ENCODE results near the gene CNTN5.

CNTN5 gene

GRCh38 chr11:100105255-100105981 lies 1084.7 kb downstream of the CNTN5 start:
- in situ Hi-C loops (cut with HindIII; ENCODE audit: low pct_ligation_motif_present, low sequenced_read_pairs), result no loop called here
- DNase-seq, result no peak
- Histone ChIP-seq H3K4me3 (ENCODE audit: low read depth, low read length) (no peak overlapping the region), H3K27me3 (replicated peaks) (no peaks in the 10 kb centered on the region), H3K27ac (no peak overlapping the region), H3K36me3 (replicated peaks) (no peaks in the 10 kb centered on the region)
- no peak for TF ChIP-seq CTCF (IDR thresholded peaks at IDR 0.05; ENCODE audit: low read depth, low read length, missing control alignments)

GRCh38 chr11:100105982-100106358 lies 1085.2 kb downstream of the CNTN5 start:
- Histone ChIP-seq H3K27me3 (replicated peaks) (no peaks in the 10 kb centered on the region), H3K4me3 (ENCODE audit: low read depth, low read length) (no peak overlapping the region), H3K36me3 (replicated peaks) (no peaks in the 10 kb centered on the region), H3K27ac (no peak overlapping the region)
- in situ Hi-C loops (cut with HindIII; ENCODE audit: low pct_ligation_motif_present, low sequenced_read_pairs), result no loop called here
- no peak for TF ChIP-seq CTCF (IDR thresholded peaks at IDR 0.05; ENCODE audit: low read depth, low read length, missing control alignments)
- no peak for DNase-seq

GRCh38 chr11:100119176-100119575 lies 1098.4 kb downstream of the CNTN5 start:
- TF ChIP-seq CTCF (IDR thresholded peaks at IDR 0.05; ENCODE audit: low read depth, low read length, missing control alignments), result no peak
- no peak for DNase-seq
- H3K27me3 ChIP-seq (replicated peaks), result no peaks in the 10 kb centered on the region
- H3K4me3 ChIP-seq (ENCODE audit: low read depth, low read length), result no peak overlapping the region
- H3K27ac ChIP-seq, result no peak overlapping the region
- in situ Hi-C loops (cut with HindIII; ENCODE audit: low pct_ligation_motif_present, low sequenced_read_pairs), result no loop called here
- H3K36me3 ChIP-seq (replicated peaks), result no peaks in the 10 kb centered on the region

- no peak for DNase-seq
- no peak overlapping the region for H3K27ac ChIP-seq
- no peak for TF ChIP-seq CTCF (IDR thresholded peaks at IDR 0.05; ENCODE audit: low read depth, low read length, missing control alignments)
- H3K4me3 ChIP-seq (ENCODE audit: low read depth, low read length), result no peak overlapping the region
- in situ Hi-C loops (cut with HindIII; ENCODE audit: low pct_ligation_motif_present, low sequenced_read_pairs), result no loop called here
- H3K36me3 ChIP-seq (replicated peaks), result no peaks in the 10 kb centered on the region
- no peaks in the 10 kb centered on the region for H3K27me3 ChIP-seq (replicated peaks)
Measured at GRCh38 chr11:100133114-100133513, 1112.4 kb downstream of the CNTN5 start.

DNA sequence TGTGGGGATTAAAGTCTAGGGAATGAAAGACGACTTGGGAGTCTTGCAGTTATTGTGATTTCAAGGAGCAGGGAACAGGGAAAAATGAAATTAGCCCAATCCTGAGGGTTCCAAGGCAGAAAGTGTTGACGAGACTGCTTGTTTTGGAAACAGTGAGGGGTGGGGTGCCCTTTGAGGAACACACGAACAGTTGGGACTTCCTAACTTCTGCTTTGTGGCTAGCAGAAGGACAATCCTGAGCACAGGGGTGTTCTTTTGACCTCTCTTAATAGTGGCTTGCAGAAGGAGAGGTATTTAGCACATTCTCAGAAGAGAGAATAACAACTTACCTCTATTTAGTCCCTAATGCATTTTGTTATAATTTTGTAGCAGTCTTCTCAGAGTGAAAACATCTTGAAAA lies 1120.5 kb downstream of the CNTN5 start:
- no peak overlapping the region for H3K27ac ChIP-seq
- no peaks in the 10 kb centered on the region for H3K27me3 ChIP-seq (replicated peaks)
- DNase-seq, result no peak
- in situ Hi-C loops (cut with HindIII; ENCODE audit: low pct_ligation_motif_present, low sequenced_read_pairs), result no loop called here
- H3K36me3 ChIP-seq (replicated peaks), result no peaks in the 10 kb centered on the region
- no peak overlapping the region for H3K4me3 ChIP-seq (ENCODE audit: low read depth, low read length)
- no peak for TF ChIP-seq CTCF (IDR thresholded peaks at IDR 0.05; ENCODE audit: low read depth, low read length, missing control alignments)

GRCh38 chr11:100151944-100152343 lies 1131.2 kb downstream of the CNTN5 start:
- in situ Hi-C loops (cut with HindIII; ENCODE audit: low pct_ligation_motif_present, low sequenced_read_pairs), result no loop called here
- peak; percentile 25 for DNase-seq
- TF ChIP-seq CTCF (IDR thresholded peaks at IDR 0.05; ENCODE audit: low read depth, low read length, missing control alignments), result no peak

More at GRCh38 chr11:100151944-100152343, 1131.2 kb downstream of the CNTN5 start:
- no peak overlapping the region for H3K27ac ChIP-seq
- no peak overlapping the region for H3K4me3 ChIP-seq (ENCODE audit: low read depth, low read length)
- no peaks in the 10 kb centered on the region for H3K27me3 ChIP-seq (replicated peaks)
- H3K36me3 ChIP-seq (replicated peaks), result no peaks in the 10 kb centered on the region
